Lung (tissue), 16 donors: ENCODE measurements around the gene PHACTR3. TPM values are rescaled to one million over a fixed set of nuclear protein-coding genes. Genes with fewer than 3 reads are reported as not detected.
"Not testable (repeated sequence)": the region's sequence is repeated elsewhere in the genome, so short reads cannot be mapped to it uniquely, and the experiment has no call there.

Source experiments
- ATAC-seq: fragments of 200-7000 bp; cut with Tn5 transposase; one replicate; pipeline ENCODE4 v1.9.1; 2020; ENCODE audit warnings: moderate number of reproducible peaks; ENCODE audit not compliant: insufficient read depth, low FRiP score
- DNase-seq, 3 donors: peaks; one replicate each; pipeline ENCODE4 v3.0.0-alpha.2; 2013 to 2017
- H3K27ac ChIP-seq, 2 donors: one replicate each; pipeline ENCODE4 v1.5.1; 2013; ENCODE audit warnings: mild to moderate bottlenecking in 2 of 2, moderate library complexity in 2 of 2, control low read depth in 1 of 2, inconsistent platforms in 1 of 2, low read depth in 1 of 2, low read length in 1 of 2
- H3K27me3 ChIP-seq, 3 donors: one replicate each; pipeline ENCODE4 v1.5.1; 2013; ENCODE audit warnings: low read length in 2 of 3; ENCODE audit not compliant: control insufficient read depth in 3 of 3, insufficient read depth in 3 of 3
- H3K36me3 ChIP-seq, 4 donors: one replicate each; pipeline ENCODE4 v1.5.1; 2013; ENCODE audit warnings: low read length in 4 of 4, mild to moderate bottlenecking in 1 of 4, moderate library complexity in 1 of 4; ENCODE audit not compliant: control insufficient read depth in 4 of 4, insufficient read depth in 4 of 4
- H3K4me1 ChIP-seq, 5 donors: one replicate each; pipeline ENCODE4 v1.5.1; 2013; ENCODE audit warnings: low read length in 5 of 5, mild to moderate bottlenecking in 2 of 5, moderate library complexity in 1 of 5; ENCODE audit not compliant: control insufficient read depth in 5 of 5, insufficient read depth in 5 of 5
- H3K4me3 ChIP-seq: one replicate; pipeline ENCODE4 v1.5.1; 2013; ENCODE audit warnings: mild to moderate bottlenecking, control low read depth, moderate library complexity
- H3K9ac ChIP-seq, 2 donors: one replicate each; pipeline ENCODE4 v1.5.1; 2013; ENCODE audit warnings: low read length in 2 of 2, control low read depth in 1 of 2; ENCODE audit not compliant: insufficient read depth in 1 of 2
- H3K9me3 ChIP-seq, 4 donors: one replicate each; pipeline ENCODE4 v1.5.1; 2013; ENCODE audit warnings: low read length in 3 of 4, mild to moderate bottlenecking in 1 of 4, moderate library complexity in 1 of 4; ENCODE audit not compliant: control insufficient read depth in 4 of 4, insufficient read depth in 3 of 4
- CTCF ChIP-seq: IDR thresholded peaks from 2 replicates; pipeline ENCODE4 v1.5.1; 2012; ENCODE audit warnings: mild to moderate bottlenecking; ENCODE audit errors: control extremely low read depth, extremely low read depth
- WGBS, 2 donors: extraction: QIAGEN DNeasy Blood & Tissue Kit; methylation state at CpG; one replicate each; pipeline ENCODE4 v1.1.7; 2013; 5-methylcytosine and 5-hydroxymethylcytosine counted together
- long read RNA-seq, 5 donors: transcript quantifications; one replicate each; lab custom pipeline, GENCODE V29; 2026
- polyA plus RNA-seq, 2 donors: library from polyadenylated mRNA; stranded (reverse); fragments of 200-250 nt; gene quantifications; one replicate each; pipeline ENCODE4 v1.2.1, GENCODE V29; 2013
- total RNA-seq, 2 donors: library from RNA; depleted of rRNA in 1 of 2; stranded (reverse); fragments of >200 nt in 1 of 2; gene quantifications; one replicate each; pipeline ENCODE4 v1.2.1, GENCODE V29; 2014 to 2021
- donor health status: control.
- donor health status: control.
- donor health status: Bipolar disorder and iron deficiency.
- donor health status: healthy.
- donor health status: DM: yes; HTN: yes; CAD: no.

PHACTR3 gene
- total RNA-seq (10 to 100 TPM in 1 of 2 donors, 1 to 10 TPM in 1; 3.8 to 12.0 TPM), polyA plus RNA-seq (1 to 10 TPM; 5.3 to 6.6 TPM)
- long read RNA-seq, donor 1, partial matches to known transcripts, result 0 of 2 reads
- long read RNA-seq, donor 1, other reads (novel, unspliced or antisense), result 0 of 2 reads
- long read RNA-seq, donor 2, result 0 reads
- long read RNA-seq, donor 3, partial matches to known transcripts, result 0 of 1 reads
- long read RNA-seq, donor 3, other reads (novel, unspliced or antisense), result 0 of 1 reads
- long read RNA-seq, donor 4, result 0 reads
- long read RNA-seq, donor 5, partial matches to known transcripts, result 0 of 1 reads
- long read RNA-seq, donor 5, other reads (novel, unspliced or antisense), result 0 of 1 reads

GRCh38 chr20:59603781-59604541, at the start of gene PHACTR3:
Gene PHACTR3, plus strand, starts transcription at chr20:59604540. Its CDS starts 475 bp downstream, at chr20:59605015.
- H3K27ac ChIP-seq, result no peak within 1 kb of the TSS
- ATAC-seq (no peak), DNase-seq (peak; percentile 55 to 58 (median 57))
- H3K36me3 ChIP-seq, result no peaks in the 10 kb centered on the region
- peaks cover 14 to 84% (median 70%) of the 10 kb centered on the region in 3 donors for H3K27me3 ChIP-seq
- no peak within 1 kb of the TSS for H3K4me3 ChIP-seq
- H3K4me1 ChIP-seq, result peaks cover 0 to 4% (median 0%) of the 10 kb centered on the region in 5 donors
- WGBS, 2 donors, result 3 to 6% methylated on average over 34 to 39 of the region's 40 CpGs
- H3K9me3 ChIP-seq, result no peaks in the 10 kb centered on the region
- no peak for TF ChIP-seq CTCF
- H3K9ac ChIP-seq, result no peak within 1 kb of the TSS

DNA sequence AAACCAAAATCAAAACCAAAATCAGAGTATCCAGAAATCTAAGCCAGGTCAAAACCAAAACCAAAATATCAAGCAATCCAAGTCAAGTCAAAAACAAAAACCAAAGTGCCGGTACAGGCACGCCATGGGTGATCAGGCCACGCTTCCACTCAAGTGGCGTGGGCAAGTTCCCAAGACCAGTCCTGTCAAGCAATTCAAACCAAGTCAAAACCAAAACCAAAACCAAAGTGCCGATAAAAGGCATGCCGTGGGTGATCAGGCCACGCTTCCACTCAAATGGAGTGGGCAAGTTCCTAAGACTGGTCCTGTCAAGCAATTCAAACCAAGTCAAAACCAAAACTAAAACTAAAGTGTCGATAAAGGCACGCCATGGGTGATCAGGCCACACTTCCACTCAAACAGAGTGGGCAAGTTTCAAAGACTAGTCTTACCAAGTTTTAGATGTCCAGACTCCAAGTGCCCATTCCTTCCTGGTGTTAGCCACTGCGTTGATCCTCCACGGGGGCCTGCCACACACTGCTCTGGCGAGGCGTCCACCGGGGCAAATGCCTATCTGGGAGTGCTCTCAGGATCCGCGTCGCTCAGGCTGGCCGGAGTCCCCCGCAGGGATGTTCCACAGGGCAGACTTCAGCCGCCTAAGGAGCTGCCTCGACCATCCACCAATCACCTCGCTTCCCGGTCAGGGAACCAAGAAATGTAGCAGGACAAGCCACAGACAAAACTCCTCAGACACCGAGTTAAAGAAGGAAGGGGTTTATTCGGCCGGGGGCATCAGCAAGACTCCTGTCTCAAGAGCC, 46.4 kb upstream of the PHACTR3 start:
- peaks cover 0 to 10% (median 0%) of the 10 kb centered on the region in 3 donors for H3K27me3 ChIP-seq
- H3K4me1 ChIP-seq, H3K9ac ChIP-seq, ATAC-seq, DNase-seq, H3K4me3 ChIP-seq, H3K27ac ChIP-seq, H3K9me3 ChIP-seq, H3K36me3 ChIP-seq: not testable (repeated sequence)
- WGBS, 2 donors, result 93% methylated on average over 26 of the region's 26 CpGs

- Histone ChIP-seq H3K4me1 (no peaks in the 10 kb centered on the region), H3K4me3 (no peak overlapping the region), H3K36me3 (no peaks in the 10 kb centered on the region), H3K9ac (no peak overlapping the region), H3K9me3 (no peaks in the 10 kb centered on the region), H3K27me3 (peaks cover 0 to 12% (median 0%) of the 10 kb centered on the region in 3 donors), H3K27ac (no peak overlapping the region)
- TF ChIP-seq CTCF, result no peak
- 89 to 92% methylated on average over 14 of the region's 14 CpGs for WGBS, 2 donors
- DNase-seq, result no peak
- ATAC-seq, result no peak
These were observed 45.1 kb upstream of the PHACTR3 start for GRCh38 chr20:59559024-59559817.
